Keratinocyte (primary cell): ENCODE results near the gene ZBTB2. TPM values are rescaled to one million over a fixed set of nuclear protein-coding genes. Genes with fewer than 3 reads are reported as not detected.

Experiments
- DNase-seq: peaks from one replicate; pipeline ENCODE4 v3.0.0-alpha.2; 2011; ENCODE audit warnings: low read depth, missing footprints, low spot score
- FAIRE-seq: peaks from 2 replicates; lab custom pipeline; 2011; peaks lifted over from hg19 to GRCh38; lab: Jason Lieb, UNC
- H2AFZ ChIP-seq: 2 replicates; pipeline ENCODE4 v1.6.0; 2012; ENCODE audit warnings: low read length, control low read depth, inconsistent platforms; ENCODE audit not compliant: control insufficient read depth
- H3K27ac ChIP-seq: 2 replicates; pipeline ENCODE4 v1.5.1; 2011; ENCODE audit warnings: low read length; ENCODE audit not compliant: control insufficient read depth, insufficient read depth
- H3K27me3 ChIP-seq: 3 replicates; pipeline ENCODE4 v1.6.0; 2011; ENCODE audit warnings: low read length; ENCODE audit not compliant: control insufficient read depth, insufficient read depth; ENCODE audit errors: extremely low read depth
- H3K36me3 ChIP-seq, 2 experiments: 2 replicates in 1 of 2; 3 replicates in 1 of 2; pipeline ENCODE4 v1.5.1; 2011; ENCODE audit warnings: low read length in 2 of 2, mild to moderate bottlenecking in 1 of 2; ENCODE audit not compliant: control insufficient read depth in 2 of 2, insufficient read depth in 2 of 2; ENCODE audit errors: extremely low read depth in 1 of 2
- H3K4me1 ChIP-seq: 3 replicates; pipeline ENCODE4 v1.5.1; 2011; ENCODE audit warnings: low read length; ENCODE audit not compliant: control insufficient read depth, insufficient read depth; ENCODE audit errors: extremely low read depth
- H3K4me2 ChIP-seq: 3 replicates; pipeline ENCODE4 v1.6.0; 2011; ENCODE audit warnings: low read depth, low read length; ENCODE audit not compliant: control insufficient read depth, insufficient read depth; ENCODE audit errors: extremely low read depth
- H3K4me3 ChIP-seq, 3 experiments: fragments of 200-600 bp in 1 of 3; sonication (generic) in 1 of 3; 2 replicates in 2 of 3; 3 replicates in 1 of 3; pipeline ENCODE4 v1.5.1; 2011 to 2016; ENCODE audit warnings: low read length in 3 of 3, mild to moderate bottlenecking in 3 of 3, control low read depth in 2 of 3, inconsistent platforms in 1 of 3, low read depth in 1 of 3, mixed read lengths in 1 of 3, mixed run types in 1 of 3, moderate library complexity in 1 of 3; ENCODE audit not compliant: control insufficient read depth in 2 of 3, insufficient read depth in 2 of 3; ENCODE audit errors: extremely low read depth in 1 of 3
- H3K79me2 ChIP-seq: 2 replicates; pipeline ENCODE4 v1.6.0; 2012; ENCODE audit warnings: low read length; ENCODE audit not compliant: control insufficient read depth, insufficient read depth
- H3K9ac ChIP-seq: 3 replicates; pipeline ENCODE4 v1.6.0; 2011; ENCODE audit warnings: low read length; ENCODE audit not compliant: control insufficient read depth, insufficient read depth; ENCODE audit errors: extremely low read depth
- H3K9me1 ChIP-seq: 3 replicates; pipeline ENCODE4 v1.6.0; 2011; ENCODE audit warnings: low read length; ENCODE audit not compliant: control insufficient read depth, insufficient read depth; ENCODE audit errors: extremely low read depth
- H3K9me3 ChIP-seq: 2 replicates; pipeline ENCODE4 v1.5.1; 2012; ENCODE audit warnings: low read depth, low read length; ENCODE audit not compliant: control insufficient read depth
- H4K20me1 ChIP-seq: 3 replicates; pipeline ENCODE4 v1.6.0; 2011; ENCODE audit warnings: low read length; ENCODE audit not compliant: control insufficient read depth, insufficient read depth; ENCODE audit errors: extremely low read depth
- CTCF ChIP-seq, 3 experiments: IDR thresholded peaks in 1 of 3; conservative IDR thresholded peaks in 1 of 3; optimal IDR thresholded peaks in 1 of 3; 2 replicates in 2 of 3; 3 replicates in 1 of 3; pipeline versions ENCODE3 to v1.5.1; 2011; ENCODE audit warnings: low read length in 3 of 3, mild to moderate bottlenecking in 3 of 3, moderate library complexity in 2 of 3, control low read depth in 1 of 3, inconsistent platforms in 1 of 3; ENCODE audit not compliant: insufficient read depth in 2 of 3; ENCODE audit errors: extremely low read depth in 1 of 3
- EZH2 ChIP-seq: IDR thresholded peaks from one replicate; pipeline ENCODE4 v1.6.1; 2012; ENCODE audit warnings: inconsistent platforms, mild to moderate bottlenecking, low read length, moderate library complexity
- dilution Hi-C: fragments of 300-500 bp; cut with MboI; formaldehyde crosslinking; loops from one replicate; pipeline ENCODE4 v1.7.0; 2020; ENCODE audit warnings: low sequenced_read_pairs; ENCODE audit not compliant: extremely low pct_ligation_motif_present
- polyA plus RNA-seq, 5 experiments: library from polyadenylated mRNA; depleted of rRNA in 3 of 5; stranded (reverse) in 3 of 5; stranded (forward) in 1 of 5; unstranded in 1 of 5; fragments of >200 nt; gene quantifications; 1 replicate in 1 of 5; 2 replicates in 3 of 5; 3 replicates in 1 of 5; pipeline versions ENCODE4 v1.2.1 to v1.2.3, GENCODE V29; 2011 to 2012; ENCODE audit warnings: missing spikeins in 2 of 5, low read depth in 1 of 5, low replicate concordance in 1 of 5

Gene ZBTB2
- polyA plus RNA-seq, 1 donor (not counting 4 experiments of a cell fraction or from before 2014, with no cell fraction given): 10.9 TPM

GRCh38 chr6:151377095-151377494 lies 14.3 kb downstream of the ZBTB2 start:
- no peak for DNase-seq
- dilution Hi-C loops: no loop called here
- Histone ChIP-seq H3K36me3 (peaks cover 2 to 3% of the 10 kb centered on the region in 2 experiments), H3K9ac (no peak overlapping the region), H3K9me1 (no peaks in the 10 kb centered on the region), H2AFZ (no peak overlapping the region), H4K20me1 (peaks cover 2% of the 10 kb centered on the region), H3K27me3 (no peaks in the 10 kb centered on the region), H3K27ac (no peak overlapping the region), H3K79me2 (peaks cover 50% of the 10 kb centered on the region), H3K4me1 (peaks cover 23% of the 10 kb centered on the region), H3K9me3 (no peaks in the 10 kb centered on the region), H3K4me2 (no peak overlapping the region), H3K4me3 (no peak overlapping the region)
- TF ChIP-seq EZH2: no peak
- TF ChIP-seq CTCF (optimal IDR thresholded peaks at IDR 0.05 in 1 of 3, IDR thresholded peaks at IDR 0.05 in 1 of 3, conservative IDR thresholded peaks at IDR 0.05 in 1 of 3; ENCODE audit: extremely low read depth in 1 of 3, insufficient read depth in 2 of 3, low read length in 3 of 3): no peak
- no peak for FAIRE-seq

- dilution Hi-C loops: no loop called here
- H2AFZ ChIP-seq: no peak overlapping the region
- no peak for FAIRE-seq
These were observed 14.9 kb downstream of the ZBTB2 start for GRCh38 chr6:151376440-151376839.

More at GRCh38 chr6:151376440-151376839, 14.9 kb downstream of the ZBTB2 start:
- peaks cover 23% of the 10 kb centered on the region for H3K4me1 ChIP-seq
- TF ChIP-seq CTCF (optimal IDR thresholded peaks at IDR 0.05 in 1 of 3, IDR thresholded peaks at IDR 0.05 in 1 of 3, conservative IDR thresholded peaks at IDR 0.05 in 1 of 3; ENCODE audit: extremely low read depth in 1 of 3, insufficient read depth in 2 of 3, low read length in 3 of 3): no peak
- no peak for TF ChIP-seq EZH2
- H4K20me1 ChIP-seq: peaks cover 2% of the 10 kb centered on the region
- no peaks in the 10 kb centered on the region for H3K9me1 ChIP-seq
- H3K36me3 ChIP-seq: peaks cover 4% of the 10 kb centered on the region in 2 experiments
- no peak for DNase-seq
- H3K9ac ChIP-seq: no peak overlapping the region
- H3K9me3 ChIP-seq: no peaks in the 10 kb centered on the region
- no peaks in the 10 kb centered on the region for H3K27me3 ChIP-seq
- H3K27ac ChIP-seq: no peak overlapping the region
- H3K4me2 ChIP-seq: no peak overlapping the region
- no peak overlapping the region for H3K4me3 ChIP-seq
- peaks cover 45% of the 10 kb centered on the region for H3K79me2 ChIP-seq
